HG03460 (cell line): Measurements from ENCODE around the gene GALNT12.

ENCODE experiments used
- ATAC-seq: cut with Tn5 transposase; IDR thresholded peaks from one replicate; pipeline ENCODE4 v1.9.1; 2021; ENCODE audit not compliant: unreplicated experiment

Gene GALNT12, protein sequence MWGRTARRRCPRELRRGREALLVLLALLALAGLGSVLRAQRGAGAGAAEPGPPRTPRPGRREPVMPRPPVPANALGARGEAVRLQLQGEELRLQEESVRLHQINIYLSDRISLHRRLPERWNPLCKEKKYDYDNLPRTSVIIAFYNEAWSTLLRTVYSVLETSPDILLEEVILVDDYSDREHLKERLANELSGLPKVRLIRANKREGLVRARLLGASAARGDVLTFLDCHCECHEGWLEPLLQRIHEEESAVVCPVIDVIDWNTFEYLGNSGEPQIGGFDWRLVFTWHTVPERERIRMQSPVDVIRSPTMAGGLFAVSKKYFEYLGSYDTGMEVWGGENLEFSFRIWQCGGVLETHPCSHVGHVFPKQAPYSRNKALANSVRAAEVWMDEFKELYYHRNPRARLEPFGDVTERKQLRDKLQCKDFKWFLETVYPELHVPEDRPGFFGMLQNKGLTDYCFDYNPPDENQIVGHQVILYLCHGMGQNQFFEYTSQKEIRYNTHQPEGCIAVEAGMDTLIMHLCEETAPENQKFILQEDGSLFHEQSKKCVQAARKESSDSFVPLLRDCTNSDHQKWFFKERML

DNA sequence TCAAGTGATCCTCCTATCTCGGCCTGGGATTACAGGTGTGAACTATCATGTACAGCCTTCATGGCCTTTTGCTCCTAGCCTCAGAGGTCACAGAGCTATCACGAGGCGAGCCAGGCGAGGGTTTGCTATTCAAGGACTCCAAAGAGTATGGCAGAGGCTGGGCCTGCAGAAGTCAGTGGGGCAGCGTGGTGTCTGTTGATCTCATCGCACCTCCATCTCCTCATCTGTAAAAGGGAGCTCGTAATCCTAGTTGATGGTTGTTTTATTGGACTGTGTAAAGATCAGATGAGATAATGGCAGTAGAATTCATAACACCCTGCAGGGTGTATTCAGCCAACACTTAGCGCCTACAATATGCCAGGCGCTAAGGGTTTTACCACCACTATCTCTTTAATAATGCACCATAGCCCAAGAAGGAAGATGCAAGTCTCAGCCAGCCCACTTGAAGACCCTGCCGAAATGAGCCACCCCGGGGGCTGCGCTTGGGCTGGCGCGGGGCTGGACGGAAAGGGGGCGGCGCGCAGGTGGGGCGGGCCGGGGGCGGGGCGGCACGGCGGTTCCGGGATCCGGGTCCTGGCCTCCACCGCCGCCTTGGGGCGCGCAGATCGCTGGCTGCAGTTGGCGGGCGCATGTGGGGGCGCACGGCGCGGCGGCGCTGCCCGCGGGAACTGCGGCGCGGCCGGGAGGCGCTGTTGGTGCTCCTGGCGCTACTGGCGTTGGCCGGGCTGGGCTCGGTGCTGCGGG, at the start of gene GALNT12:
GALNT12 (plus strand) TSS at position 601 of the 744 bp plus-strand sequence; CDS start at position 630, 29 bp downstream.
- ATAC-seq = no peak

DNA sequence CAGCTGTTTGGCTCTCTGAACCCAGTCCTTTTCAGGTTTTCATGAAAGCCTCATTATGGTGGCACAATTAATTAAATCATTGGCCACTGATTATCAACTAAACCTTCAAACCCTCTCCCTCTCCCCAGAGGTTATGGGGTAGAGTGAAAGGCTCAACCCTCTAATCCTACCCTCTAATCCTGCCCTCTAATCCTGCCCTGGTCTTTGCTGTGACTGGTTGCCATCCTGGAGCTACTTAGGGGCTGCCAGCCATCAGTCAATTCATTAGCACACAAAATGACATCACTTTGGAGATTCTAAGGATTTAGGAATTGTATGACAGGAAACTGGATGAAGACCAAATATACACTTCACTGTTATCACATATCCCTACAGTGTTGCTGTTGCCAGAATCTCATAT, 47.2 kb upstream of the GALNT12 start:
- no peak for ATAC-seq

DNA sequence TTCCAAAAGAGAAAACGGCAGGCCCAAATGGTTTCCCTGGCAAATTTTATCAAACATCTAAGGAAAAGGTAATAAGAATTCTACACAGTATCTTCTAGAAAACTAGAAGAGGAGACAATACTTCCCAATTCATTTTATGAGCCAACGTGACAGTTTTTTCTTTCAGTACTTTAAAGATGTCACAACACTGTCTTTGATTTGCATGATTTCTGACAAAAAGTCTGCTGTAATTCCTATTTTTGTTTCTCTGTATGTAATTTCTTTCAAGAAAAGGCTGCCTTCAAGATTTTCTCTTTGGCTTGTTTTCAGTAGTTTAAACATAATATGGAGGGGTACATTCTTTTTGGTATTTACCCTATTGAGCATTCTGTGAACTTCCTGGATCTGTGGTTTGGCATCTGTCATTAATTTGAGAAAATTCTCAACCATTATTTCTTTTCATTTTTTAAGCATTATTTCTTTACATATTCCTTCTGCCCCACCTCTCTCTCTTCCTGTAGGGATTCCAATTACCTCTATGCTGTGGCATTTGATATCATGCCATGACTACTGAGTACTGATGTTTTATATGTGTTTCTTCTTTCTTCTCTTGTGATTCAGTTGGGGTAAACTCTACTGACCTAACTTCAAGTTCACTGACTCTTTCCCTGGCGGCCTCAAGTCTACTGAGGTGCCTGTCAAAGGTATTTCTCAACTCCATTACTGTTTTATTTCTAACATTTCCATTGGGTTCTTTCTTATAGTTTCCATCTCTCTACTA, 43.3 kb upstream of the GALNT12 start:
- ATAC-seq = no peak

DNA sequence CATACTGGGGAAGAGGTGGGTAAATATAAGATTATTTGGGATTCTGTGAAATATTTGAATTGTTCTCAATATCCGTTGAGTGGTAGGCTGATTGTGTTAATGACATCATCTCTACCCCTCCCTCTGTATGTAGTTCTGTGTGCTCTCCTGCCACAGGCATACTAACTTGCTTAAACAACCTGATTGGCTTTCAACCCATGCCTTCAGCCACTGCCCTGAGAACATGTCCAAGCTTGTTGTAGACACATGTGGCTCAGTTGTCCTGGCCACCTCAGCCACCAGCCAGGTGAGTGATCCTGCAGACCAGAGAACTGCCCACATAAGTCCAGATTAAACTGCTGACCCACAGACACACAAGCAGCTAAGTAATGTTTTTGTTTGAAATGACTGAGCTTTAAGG, 42.2 kb upstream of the GALNT12 start:
- no peak for ATAC-seq

DNA sequence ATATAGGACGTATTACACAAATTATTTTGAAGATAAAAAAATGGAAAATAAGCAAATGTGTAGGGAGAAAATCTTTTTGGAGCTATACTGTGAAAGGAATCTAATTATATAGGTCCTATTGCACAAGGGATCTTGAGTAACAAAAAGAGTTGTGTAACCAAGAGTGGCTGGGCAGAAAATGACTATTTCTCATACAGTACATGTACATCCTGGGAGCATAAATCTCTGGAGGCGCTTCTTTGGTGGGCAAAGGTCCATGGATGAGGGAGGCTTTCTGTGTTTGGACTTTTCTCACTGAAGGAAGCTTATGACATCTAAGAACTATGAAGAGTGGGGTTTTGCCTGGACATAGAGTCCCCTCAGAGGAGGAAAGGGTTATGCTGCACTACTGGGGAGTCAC, 40.9 kb upstream of the GALNT12 start:
- ATAC-seq = no peak

DNA sequence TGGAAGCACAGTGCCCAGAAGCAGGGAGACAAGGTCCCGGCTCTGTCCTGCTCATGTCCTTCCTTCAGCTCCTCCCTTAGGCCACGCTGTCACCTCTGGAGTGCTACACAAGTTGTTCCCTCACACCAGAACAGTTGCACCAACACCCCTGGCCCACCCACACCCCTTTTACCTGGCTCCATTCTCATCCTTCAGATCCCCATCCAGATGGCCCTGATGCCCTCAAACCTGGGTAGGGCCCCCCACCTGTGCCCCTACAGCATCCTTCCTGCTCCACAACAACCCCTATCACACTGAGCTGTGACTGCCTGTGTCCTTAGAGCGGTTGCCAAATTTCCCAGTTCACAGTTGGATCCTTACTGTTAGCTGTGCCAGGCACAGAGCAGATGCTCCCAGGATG, 40.3 kb upstream of the GALNT12 start:
- ATAC-seq = no peak

DNA sequence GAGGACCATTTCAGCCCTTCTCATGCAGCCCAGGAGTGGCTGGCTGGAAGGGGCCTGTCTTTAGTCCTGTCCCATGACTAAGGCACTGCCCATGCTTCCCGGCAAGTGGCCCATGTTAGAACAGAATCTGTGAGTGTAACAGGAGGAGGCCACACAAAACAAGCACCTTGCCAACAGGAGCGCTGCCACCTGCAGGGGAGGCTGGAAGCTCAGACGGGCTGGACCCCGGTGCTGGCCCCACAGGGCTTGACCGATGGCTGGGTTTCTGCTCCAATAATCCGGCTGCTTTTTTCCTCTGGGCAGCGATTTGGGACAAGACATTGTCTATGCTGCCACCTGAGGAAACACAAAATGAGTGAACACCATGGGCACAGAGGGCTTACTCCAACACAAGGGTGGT, 39.6 kb upstream of the GALNT12 start:
- ATAC-seq = no peak

DNA sequence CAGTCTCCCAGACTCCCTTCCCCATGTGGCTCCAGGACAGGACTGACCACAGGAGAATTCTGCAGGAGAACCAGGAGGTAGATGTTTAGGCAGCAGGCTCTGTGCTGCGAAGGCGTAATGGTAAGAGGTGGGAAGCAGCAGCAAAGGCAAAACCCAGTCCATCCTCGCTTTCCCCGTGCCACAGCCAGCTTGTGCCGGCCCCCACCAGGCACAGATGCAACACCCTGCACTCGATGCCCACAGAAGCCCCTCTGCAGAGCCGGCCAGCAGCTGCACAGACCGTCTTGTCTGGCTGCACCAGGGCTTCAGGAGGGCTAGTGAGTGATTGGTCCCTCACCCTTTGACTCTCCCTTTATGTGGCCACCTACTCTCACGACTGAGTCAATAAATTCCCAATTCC, 39.1 kb upstream of the GALNT12 start:
- ATAC-seq = no peak

DNA sequence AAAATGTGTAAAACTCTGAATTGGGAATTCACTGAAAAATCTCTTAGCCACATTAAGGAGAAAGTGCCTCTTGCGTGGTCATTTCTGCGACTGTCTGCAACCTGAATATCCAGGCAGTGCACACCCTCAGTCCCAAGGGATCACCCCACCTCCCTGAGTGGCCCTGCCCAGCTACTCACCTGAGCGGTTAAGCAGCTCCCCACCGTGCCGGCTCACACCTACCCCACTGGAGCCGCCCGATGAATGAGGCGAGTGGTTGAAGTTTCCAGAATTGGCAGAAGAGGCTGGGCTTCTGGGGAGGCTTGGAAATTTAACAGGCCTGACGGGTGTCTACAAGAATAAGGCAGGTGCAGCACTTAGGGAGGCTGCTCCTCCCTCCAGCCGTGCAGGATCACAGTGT, 36.8 kb upstream of the GALNT12 start:
- ATAC-seq = no peak

DNA sequence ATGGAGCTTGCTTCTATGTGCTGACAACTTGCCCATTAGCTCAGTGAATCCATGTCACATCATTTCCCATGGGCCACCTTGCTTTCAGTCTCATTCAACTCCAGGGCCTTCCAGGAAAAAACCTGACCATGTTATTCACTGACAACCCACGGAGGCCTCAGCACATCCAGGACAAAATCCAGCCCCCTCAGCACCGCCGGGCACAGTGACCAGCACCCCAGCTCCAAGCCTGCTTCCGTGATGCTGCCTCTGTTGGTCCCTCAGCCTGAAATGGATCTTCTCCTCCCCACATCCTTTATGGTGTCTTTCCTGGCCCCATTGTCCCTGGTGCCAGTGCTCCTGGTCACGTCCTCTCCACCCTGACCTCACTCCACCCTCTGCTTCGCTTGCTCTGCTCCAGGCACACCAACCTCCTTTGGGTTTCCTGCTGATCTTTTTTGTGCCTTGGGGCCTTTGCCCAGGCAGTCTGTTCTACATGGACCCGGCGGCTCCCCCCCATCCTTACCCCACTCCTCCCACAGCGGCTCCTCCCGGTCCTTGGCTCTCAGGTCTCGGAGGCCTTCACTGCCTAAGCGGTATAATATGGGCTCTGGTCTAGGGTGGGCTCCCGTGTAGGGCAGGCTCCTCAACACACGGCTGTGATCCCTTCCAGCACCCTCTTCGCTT, 36.1 kb upstream of the GALNT12 start:
- ATAC-seq = no peak

DNA sequence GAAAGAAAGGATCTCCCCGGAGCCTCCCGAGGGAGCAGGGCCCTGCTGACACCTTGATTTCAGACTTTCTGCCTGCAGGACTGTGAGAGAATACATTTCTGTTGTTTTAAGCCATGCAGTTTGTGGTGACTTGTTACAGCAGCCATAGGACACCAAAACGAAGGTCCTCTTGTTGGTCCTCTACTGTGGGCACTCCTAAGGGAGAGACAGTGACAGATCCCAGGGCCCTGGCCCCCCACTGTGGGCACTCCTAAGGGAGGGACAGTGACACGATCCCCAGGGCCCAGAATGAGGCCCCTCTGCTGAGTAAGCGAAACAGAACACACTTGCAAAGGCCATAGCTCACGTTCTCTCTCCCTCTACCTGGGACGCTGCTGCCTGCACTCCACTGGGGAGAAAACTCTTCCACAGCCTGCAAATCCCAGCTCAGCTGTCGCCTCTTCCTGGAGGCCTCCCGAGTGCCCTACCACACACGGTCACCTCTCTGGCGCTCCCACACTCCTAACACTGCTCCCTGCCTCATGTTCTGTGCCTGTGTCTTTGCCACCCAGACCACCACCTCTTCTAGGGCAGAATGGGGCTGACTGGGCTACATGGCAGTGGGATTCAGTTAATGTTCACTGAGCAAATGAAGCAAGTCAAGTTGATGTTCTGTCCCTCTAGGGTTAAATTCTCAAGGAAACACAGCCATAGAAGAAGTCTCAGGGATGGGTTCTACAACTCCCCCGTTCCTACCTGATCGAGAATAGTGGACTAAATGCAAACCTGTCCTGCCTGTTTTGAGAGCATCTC, 34.9 kb upstream of the GALNT12 start:
- ATAC-seq = no peak

DNA sequence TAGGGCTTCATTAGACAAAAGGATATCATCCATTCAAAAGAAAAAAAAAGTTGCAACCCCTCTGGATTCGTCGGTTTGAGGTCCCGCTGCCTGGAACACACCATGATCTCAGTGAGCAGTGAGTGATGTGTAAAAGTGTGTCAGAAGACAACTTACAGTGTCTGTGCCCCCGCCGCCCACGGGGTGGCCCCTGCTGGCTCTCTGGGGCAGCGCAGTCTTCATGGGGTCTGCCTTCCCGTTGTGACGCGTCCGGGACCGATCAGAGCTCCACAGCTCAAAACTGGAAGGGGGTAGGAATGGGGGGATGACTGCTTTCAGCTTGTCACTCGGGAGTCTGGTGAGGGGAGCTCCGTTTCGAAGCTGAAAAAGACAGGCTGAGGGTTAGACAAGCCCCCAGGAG, 33.7 kb upstream of the GALNT12 start:
- no peak for ATAC-seq

DNA sequence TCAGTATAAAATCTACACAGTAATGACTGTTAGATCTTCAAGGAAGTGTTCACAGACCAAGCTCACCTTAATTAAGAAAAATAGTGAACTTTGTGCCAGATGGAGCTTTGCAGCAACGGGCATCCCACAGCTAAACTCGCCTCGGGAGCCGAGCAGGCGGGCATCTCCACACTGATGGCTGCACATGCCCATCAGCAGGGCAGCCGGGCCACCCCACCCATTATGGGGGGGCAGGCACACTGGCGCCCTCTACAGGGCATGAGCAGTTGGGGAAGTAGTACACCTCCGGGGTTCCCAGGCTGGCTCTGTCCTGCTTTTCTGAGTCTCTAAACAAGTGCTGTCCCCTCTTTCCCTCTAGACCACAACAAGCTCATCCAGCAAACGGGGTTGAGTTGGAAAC, 32.7 kb upstream of the GALNT12 start:
- no peak for ATAC-seq

DNA sequence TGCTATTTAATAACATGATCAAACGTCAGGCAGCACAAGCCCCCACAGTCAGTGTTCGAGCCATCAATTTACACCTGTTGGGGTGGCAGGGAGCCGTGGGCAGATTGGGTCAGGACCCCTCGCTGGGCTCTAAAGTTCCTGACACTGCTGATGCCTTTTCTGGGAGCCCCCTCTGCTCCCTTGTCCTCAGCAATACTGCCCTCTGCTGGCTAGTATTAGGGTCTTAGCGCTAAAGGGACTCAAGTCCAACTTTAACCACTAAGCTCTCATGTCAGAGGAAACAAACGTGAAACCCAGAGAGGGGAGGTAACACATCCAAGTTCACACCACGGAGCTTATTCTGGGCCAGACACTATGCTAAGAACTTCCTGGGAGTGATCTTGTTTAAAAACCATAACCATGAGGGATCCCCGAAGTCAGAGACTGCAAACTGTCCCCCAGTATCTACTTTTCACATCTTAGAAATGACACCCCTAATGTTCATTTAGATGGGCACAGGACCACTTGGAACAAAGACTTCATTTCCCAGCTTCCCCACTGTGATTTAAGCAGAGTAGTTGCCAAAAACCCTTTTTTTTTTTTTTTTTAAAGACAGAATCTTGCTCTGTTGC, 31.5 kb upstream of the GALNT12 start:
- ATAC-seq = no peak

DNA sequence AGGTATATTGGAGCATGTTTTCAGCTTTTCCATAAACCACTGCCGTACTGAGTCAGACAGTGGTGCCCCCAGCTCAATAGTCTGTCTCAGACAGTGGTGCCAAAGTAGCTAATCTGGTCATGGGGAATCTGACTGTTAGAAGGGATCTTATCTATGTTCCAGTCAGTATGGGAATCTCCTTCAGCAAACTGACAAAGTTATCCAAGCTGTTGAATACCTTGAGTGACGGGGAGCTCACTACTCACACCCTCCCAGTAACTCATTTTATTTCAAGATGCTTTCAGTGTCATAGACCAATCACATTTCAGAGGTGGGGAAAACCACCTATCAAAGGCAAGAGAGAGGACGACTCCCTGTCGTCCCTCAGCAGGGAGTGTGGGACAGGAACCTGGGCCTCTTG, 29.9 kb upstream of the GALNT12 start:
- no peak for ATAC-seq

DNA sequence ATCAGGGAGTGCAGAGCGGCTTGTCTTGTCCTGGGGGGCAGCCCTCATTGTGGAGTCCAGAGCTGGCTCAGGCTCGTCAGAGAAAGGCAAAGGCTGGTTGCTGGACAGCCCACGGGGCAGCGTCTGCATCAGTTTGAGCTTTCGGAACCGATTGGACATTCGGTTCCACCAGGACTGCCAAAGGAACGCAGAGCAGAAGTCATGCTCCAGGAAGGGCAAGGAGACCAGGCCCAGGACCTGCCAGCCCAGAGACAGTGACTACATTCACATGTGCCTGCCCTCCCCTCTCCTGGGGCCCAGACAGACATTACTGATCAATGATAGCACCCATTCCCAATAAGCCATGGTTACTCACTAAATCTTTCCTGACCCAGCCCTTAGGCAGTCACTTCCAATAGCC, 29.2 kb upstream of the GALNT12 start:
- ATAC-seq = no peak

DNA sequence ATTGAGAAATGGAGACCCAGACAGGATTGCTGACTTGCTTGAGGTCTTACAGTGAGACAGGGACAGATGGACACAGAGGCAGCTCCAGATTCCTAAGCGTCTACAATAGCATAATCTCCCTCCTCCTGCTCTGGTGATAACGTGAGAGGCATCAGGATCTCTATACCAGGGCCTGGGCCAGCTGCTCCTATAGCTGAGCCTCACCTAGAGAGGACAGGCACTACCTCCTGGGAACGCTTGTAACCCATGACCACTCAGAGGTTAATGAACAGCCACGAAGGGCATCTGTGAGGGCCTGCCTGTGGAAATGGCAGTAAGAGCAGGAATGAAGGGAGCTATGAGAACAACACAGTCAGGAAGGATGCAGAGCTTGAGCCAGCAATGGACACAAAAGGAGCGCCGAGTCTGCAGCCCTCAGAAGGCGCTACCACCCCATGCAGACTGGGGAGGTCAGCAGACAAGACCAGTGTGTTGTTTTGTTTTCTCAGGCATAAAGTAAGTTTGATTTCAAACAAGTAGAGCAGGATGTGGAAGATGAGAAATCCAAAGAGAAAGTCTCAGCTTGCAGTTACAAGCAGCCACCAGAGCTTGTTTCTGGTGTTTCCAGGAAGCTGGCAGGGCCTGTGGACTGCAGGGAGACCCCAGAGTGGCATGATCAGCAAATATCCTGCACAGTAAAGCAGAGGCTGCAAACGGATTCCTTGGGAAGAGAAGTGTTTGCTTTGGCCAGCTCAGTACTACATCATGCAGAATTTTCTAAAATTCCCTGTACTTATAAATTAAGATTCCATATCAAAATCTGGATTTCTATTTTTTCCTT, 28.5 kb upstream of the GALNT12 start:
- no peak for ATAC-seq

DNA sequence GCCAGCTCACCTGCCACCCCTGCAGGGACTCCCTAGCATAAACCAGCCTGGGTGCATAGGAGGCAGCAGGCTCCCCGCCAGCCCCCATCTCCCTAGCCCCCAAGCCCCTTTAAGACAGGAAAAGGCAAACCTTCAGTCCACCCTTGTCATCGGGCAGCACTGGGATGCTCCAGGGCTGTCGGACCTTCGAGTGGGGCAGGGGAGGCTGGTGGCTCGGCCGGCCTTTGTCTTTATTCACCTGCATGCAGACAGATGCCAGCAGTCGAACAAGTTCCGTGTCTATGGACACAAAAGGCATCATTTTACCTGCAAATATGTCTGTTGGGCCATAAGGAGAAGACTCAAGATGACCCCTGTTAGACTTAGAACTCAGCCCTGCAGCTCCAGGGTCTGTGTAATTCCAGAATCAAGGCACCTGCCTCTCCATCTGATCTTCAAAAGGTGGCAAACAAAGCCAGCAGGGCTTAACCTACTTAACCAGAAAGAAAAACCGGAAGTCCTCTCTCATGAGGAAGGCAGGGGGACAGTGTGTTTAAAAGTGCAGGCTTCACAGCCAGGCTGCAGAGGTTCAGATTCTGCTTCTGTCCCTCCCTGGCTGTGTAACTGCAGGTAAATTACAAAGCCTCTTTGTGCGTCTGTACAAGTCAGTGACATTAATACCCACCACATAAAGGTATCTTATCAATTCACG, 27.3 kb upstream of the GALNT12 start:
- no peak for ATAC-seq
